ENCODE measurements around the gene TAS2R39.
"Not testable (repeated sequence)": the region's sequence is repeated elsewhere in the genome, so short reads cannot be mapped to it uniquely, and the experiment has no call there.

Gene TAS2R39

GRCh38 chr7:143183024-143183423, at the start of gene TAS2R39:
Gene TAS2R39, plus strand, starts transcription at chr7:143183419. Its CDS starts 0 bp downstream, at chr7:143183419.
- DNase-seq (ENCODE audit: low read depth): no peak
- H3K4me3 ChIP-seq (ENCODE audit: low read length): no peak within 1 kb of the TSS
- no peak for TF ChIP-seq CTCF (IDR thresholded peaks at IDR 0.05; ENCODE audit: insufficient read depth, low read depth, low read length, missing control alignments)

GRCh38 chr7:143147070-143147469, 36.1 kb upstream of the TAS2R39 start:
- H3K4me3 ChIP-seq (ENCODE audit: low read length): no peak overlapping the region
- TF ChIP-seq CTCF (IDR thresholded peaks at IDR 0.05; ENCODE audit: insufficient read depth, low read depth, low read length, missing control alignments): no peak
- DNase-seq (ENCODE audit: low read depth): no peak

- no peak overlapping the region for H3K4me3 ChIP-seq (ENCODE audit: low read length)
- TF ChIP-seq CTCF (IDR thresholded peaks at IDR 0.05; ENCODE audit: insufficient read depth, low read depth, low read length, missing control alignments): no peak
- DNase-seq (ENCODE audit: low read depth): no peak
Measured at GRCh38 chr7:143148050-143148449, 35.2 kb upstream of the TAS2R39 start.

GRCh38 chr7:143148651-143149050, 34.6 kb upstream of the TAS2R39 start:
- H3K4me3 ChIP-seq (ENCODE audit: low read length): no peak overlapping the region
- TF ChIP-seq CTCF (IDR thresholded peaks at IDR 0.05; ENCODE audit: insufficient read depth, low read depth, low read length, missing control alignments): no peak
- no peak for DNase-seq (ENCODE audit: low read depth)

GRCh38 chr7:143150696-143151095, 32.5 kb upstream of the TAS2R39 start:
- DNase-seq (ENCODE audit: low read depth); H3K4me3 ChIP-seq (ENCODE audit: low read length): not testable (repeated sequence)

GRCh38 chr7:143158617-143159016, 24.6 kb upstream of the TAS2R39 start:
- not testable (repeated sequence) for H3K4me3 ChIP-seq (ENCODE audit: low read length); DNase-seq (ENCODE audit: low read depth)

GRCh38 chr7:143171697-143172096, 11.5 kb upstream of the TAS2R39 start:
- TF ChIP-seq CTCF (IDR thresholded peaks at IDR 0.05; ENCODE audit: insufficient read depth, low read depth, low read length, missing control alignments): no peak
- peak; percentile 56 for DNase-seq (ENCODE audit: low read depth)
- H3K4me3 ChIP-seq (ENCODE audit: low read length): no peak overlapping the region

- no peak overlapping the region for H3K4me3 ChIP-seq (ENCODE audit: low read length)
- no peak for TF ChIP-seq CTCF (IDR thresholded peaks at IDR 0.05; ENCODE audit: insufficient read depth, low read depth, low read length, missing control alignments)
- DNase-seq (ENCODE audit: low read depth): peak; percentile 49
Measured at GRCh38 chr7:143172354-143172753, 10.9 kb upstream of the TAS2R39 start.

Data from epithelial cell of esophagus (primary cell).